GM21717 (cell line): ENCODE measurements around the gene RPS6KA2.
"Not testable (repeated sequence)": the region's sequence is repeated elsewhere in the genome, so short reads cannot be mapped to it uniquely, and the experiment has no call there.

ENCODE experiments used
- ATAC-seq: cut with Tn5 transposase; IDR thresholded peaks from one replicate; pipeline ENCODE4 v1.9.1; 2021; ENCODE audit warnings: mild to moderate bottlenecking, moderate library complexity; ENCODE audit not compliant: unreplicated experiment

The RPS6KA2 gene

GRCh38 chr6:166386111-166386510 is 240.9 kb downstream of the RPS6KA2 start:
- no peak for ATAC-seq

- ATAC-seq = peak; percentile 3
Observed at GRCh38 chr6:166383802-166384363, 243.2 kb downstream of the RPS6KA2 start.

GRCh38 chr6:166382933-166383801 is 243.9 kb downstream of the RPS6KA2 start, which contains the start of gene MPC1:
Gene MPC1 (minus strand): TSS chr6:166382940. CDS start chr6:166382876, 64 bp downstream.
- ATAC-seq = peak; percentile 91

GRCh38 chr6:166382500-166382932 is 244.5 kb downstream of the RPS6KA2 start:
- peak; percentile 4 for ATAC-seq

GRCh38 chr6:166381733-166382499 is 245.1 kb downstream of the RPS6KA2 start:
- ATAC-seq = peak; percentile 51

- ATAC-seq = no peak
Observed at GRCh38 chr6:166381381-166381732, 245.7 kb downstream of the RPS6KA2 start.

- ATAC-seq = no peak
Observed at GRCh38 chr6:166379800-166380199, 247.3 kb downstream of the RPS6KA2 start.

GRCh38 chr6:166379103-166379586 is 247.9 kb downstream of the RPS6KA2 start:
- ATAC-seq = no peak

- ATAC-seq = no peak
Observed at GRCh38 chr6:166377721-166378120, 249.3 kb downstream of the RPS6KA2 start.

- no peak for ATAC-seq
Observed at GRCh38 chr6:166375013-166375412, 252.0 kb downstream of the RPS6KA2 start.

- no peak for ATAC-seq
Observed at GRCh38 chr6:166370489-166370888, 256.6 kb downstream of the RPS6KA2 start.

GRCh38 chr6:166369782-166370181 is 257.3 kb downstream of the RPS6KA2 start:
- ATAC-seq = no peak

GRCh38 chr6:166366921-166367320 is 260.1 kb downstream of the RPS6KA2 start:
- ATAC-seq = no peak

GRCh38 chr6:166365806-166366205 is 261.2 kb downstream of the RPS6KA2 start:
- ATAC-seq = no peak

- no peak for ATAC-seq
Observed at GRCh38 chr6:166365221-166365620, 261.8 kb downstream of the RPS6KA2 start.

- ATAC-seq = no peak
Observed at GRCh38 chr6:166364456-166364855, 262.6 kb downstream of the RPS6KA2 start.

GRCh38 chr6:166362427-166362826 is 264.6 kb downstream of the RPS6KA2 start:
- not testable (repeated sequence) for ATAC-seq

GRCh38 chr6:166361077-166361429 is 266.0 kb downstream of the RPS6KA2 start:
- ATAC-seq = no peak

- ATAC-seq = no peak
Observed at GRCh38 chr6:166360243-166361076, 266.6 kb downstream of the RPS6KA2 start.
